Hippocampal formation (tissue), 2 donors: ENCODE data around the gene RMI2.

Source experiments
- DNase-seq, 2 donors: peaks; one replicate each; lab custom pipeline; 2025; lab: John Stamatoyannopoulos, UW

RMI2 gene

DNA sequence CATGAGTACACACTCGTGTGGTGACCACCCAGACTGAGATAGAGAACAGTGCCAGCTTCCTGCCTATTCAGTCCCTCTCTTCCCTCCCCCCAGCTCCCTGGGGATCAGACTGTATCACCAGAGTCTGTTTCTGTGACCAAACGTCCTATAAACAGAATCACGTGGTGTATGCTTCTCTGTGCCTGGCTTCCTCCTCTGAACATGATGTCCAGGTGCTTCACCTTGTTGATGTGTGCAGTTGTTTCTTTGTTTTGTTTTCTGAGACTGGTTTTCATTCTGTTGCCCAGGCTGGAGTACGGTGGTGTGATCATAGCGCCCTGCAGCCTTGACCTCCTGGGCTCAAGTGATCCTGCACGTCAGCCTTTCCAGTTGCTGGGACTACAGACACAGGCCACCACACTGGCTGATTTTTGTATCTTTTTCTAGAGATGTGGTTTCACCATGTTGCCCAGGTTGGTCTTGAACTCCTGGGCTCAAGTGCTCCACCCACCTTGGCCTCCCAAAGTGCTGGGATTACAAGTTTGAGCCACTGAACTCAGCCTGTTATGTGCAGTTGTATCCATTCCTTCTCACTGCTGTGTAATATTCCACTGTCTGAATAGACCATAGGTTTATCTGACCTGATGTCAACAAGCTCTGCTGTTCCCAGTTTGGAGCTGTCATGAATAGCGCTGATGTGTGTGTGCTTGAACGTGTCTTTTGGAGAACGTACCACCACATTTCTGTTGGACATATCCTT lies 35.2 kb upstream of the RMI2 start:
- DNase-seq = no peak

DNA sequence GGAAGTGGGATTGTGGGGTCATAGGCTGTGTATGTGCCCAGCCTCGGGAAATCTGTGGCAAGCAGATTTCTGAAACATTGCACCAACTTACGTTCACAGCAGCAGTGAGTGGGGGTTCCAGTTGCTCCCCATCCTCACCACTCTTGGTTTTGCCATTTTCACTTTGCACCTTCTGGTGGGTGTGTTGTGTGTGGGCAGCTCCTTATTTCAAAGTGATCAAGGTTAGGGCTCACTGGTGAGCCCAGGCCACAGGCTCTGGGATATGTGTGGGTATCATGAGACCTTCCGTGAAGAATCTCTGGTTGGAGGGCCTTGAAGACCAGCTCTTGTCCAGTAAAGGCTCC lies 34.7 kb upstream of the RMI2 start:
- no peak for DNase-seq

DNA sequence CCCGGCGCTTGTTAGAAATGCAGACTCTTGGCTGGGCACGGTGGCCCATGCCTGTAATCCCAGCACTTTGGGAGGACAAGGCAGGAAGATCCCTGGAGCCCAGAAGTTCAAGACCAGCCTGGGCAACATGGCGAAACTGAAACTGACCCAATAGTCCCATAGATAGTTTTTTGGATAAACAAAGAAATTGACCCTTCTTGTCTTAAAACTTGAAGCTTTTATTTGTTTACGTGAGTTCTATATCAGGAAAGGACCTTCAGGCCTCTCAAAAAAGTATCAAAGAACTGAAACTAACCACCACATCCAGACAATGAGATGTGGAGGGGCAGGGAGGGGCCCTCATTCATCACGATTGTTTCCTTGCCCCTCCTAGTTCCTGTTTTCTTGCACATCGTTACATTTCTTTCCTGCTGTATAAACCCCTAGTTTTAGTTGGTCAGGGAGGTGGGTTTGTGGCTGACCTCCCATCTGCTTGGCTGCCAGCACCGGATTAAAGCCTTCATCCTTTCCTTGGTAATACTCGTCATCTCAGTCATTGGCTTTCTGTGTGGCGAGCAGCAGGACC lies 34.2 kb upstream of the RMI2 start:
- no peak for DNase-seq

DNA sequence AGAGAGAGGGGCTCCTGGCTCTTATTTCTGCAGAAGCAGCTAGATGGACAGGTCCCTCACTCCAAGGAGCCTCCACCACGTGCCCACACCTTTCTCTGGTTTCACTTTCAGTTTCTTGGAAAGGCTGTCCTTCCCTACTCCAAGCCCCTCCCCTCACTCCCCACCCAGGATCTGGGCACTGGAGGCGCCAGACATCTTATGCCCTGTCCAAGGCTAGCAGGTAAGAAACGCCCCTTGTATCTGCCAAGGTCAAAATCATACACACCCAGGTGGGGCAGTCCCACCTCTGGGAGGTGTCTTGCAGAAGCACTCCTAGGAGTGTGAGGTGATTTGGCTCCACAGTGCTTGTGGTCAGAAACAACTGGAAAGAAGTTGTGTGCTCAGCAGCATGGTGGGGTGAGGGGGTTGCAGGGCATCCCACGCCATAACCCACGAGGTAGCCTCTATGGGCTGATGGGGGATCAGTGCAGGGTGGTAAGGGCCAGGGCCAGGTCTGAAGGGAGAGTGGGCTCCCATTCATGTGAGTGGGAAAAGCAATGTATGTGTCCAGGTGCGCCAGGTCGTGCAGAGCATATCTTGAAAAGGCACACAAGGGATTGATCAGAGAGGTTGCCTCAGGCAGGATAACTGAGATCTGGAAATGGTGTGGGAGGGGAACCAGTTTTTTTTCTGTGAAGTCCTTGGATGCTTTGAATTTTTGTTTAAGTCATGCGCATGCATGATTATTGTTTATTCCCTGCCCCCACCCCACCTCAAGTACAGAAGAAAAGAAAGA lies 32.4 kb upstream of the RMI2 start:
- DNase-seq = no peak

DNA sequence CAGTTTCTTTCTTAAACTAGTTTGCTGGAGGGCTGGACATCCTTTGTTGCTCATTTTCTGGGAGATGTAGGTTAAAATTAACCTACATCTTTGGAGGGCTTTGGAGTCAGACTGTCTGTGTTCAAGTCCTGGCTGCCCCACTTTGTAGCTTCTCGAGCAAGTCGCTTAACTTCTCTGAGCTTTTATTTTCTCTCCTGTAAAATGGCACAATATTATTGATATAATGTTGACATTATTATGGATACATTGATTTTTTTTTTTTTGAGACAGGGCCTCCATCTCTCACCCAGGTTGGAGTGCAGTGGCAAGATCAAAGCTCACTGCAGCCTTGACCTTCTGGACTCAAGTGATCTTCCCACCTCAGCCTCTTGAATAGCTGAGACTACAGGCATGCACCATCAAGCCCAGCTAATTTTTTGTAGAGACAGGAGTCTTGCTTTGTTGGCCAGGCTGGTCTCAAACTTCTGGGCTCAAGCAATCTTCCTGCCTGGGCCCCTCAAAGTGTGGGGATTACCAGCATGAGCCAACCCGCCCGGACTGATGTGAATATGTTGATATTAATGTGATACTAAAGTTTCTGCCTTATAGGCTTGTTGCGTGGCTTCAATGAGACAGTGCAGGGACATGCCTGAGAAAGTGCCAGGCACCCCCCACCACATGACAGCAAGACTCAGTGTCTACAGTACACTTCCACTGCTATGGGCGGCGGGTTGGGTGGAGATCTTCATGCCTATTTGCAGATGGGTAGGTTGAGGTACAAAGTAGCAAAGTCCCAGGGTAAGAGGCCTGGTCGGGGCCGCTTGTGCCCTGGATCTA lies 31.6 kb upstream of the RMI2 start:
- DNase-seq = no peak

DNA sequence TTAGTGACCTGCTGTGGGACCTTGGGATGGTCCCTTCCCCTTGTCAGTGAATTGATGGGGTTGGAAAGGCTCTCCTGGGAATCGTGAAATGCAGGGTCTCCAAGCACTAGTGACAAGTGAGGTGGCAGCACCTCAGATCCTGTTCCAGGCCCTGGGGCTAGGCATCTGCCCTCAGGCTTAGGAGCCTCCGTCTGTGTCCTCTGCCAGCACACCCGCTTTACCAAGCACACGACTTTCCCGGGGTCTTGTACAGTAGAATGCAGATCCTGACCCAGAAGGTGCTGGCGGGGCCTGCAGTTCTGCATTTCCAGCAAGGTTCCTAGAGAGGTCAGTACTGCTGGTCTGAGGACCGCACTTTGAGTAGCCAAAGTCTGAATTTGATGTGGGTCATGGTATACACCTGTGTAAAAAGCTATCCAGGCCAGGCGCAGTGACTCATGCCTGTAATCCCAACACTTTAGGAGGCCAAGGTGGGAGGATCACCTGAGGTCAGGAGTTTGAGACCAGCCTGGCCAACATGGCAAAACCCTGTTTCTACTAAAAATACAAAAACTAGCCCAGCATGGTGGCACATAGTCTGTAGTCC lies 30.9 kb upstream of the RMI2 start:
- no peak for DNase-seq

DNA sequence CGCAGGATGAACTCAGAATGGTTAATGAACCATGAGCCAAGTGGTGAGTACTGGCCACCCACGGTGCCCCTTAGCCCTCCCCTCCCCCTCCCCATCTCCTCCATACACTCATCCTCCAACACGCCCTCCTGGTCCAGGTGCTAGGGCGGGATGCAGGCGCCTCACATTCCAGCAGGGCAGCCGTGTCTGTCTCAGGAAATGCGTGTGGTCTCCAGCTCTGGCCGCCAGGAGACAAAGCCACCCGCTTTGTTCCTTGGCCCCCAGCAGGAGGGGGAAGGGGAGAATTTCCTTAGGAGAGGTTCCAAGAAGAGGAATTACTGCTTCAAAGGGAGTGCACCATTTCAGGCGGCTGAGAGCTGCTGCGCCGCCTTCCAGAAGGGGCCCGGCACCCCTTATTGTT lies 29.7 kb upstream of the RMI2 start:
- no peak for DNase-seq

DNA sequence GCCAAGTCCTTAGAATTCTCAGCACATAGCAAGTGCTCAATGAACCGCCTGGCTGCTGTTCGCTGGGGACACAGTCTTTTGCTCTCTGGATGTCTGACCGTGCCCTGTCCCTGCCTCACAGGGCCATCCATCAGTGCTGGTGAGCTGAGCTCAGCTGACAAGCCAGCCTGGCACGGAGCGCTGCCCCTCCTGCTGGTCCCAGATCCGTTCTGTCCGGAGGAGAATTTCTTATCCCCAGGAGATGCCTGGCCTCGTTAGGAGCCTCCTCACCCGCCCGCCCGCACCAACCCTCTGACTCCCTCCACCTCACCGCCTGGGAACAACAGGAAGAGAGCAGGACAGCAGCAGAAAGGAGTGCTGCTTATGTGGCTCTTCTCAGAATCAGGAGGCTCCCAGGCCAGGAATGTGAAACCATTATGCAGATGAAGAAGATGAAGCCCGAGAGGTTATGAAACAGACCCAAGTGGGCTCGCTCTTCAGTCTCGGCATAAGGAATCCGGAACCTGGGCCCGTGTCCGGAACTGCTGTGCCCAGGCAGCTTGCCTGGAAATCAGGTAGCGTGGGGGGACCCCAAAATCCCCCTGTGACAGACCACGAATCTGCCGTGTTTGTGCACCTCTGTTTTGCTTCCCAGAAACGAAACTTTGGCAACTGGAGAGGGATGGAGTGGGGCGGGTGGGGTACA lies 28.8 kb upstream of the RMI2 start:
- DNase-seq = no peak

DNA sequence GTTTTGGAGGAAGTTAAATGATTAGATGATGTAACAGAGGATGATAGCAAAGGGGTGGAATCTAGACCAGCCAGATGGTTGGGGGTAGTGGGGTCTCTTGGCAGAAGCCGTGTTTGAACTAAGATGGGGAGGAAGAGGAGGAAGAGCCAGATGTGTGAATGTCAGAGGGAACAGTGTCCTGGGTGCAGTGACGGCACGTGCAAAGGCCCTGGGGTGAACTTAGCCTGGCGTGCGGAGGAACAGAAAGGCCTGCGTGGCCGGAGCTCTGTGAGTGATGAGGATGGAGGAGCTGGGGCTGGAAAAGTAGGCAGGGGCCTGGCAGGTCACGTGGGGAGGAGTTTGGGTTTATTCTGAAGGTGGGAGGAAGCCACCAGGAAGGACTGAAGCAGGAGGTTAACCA lies 26.4 kb upstream of the RMI2 start:
- no peak for DNase-seq

DNA sequence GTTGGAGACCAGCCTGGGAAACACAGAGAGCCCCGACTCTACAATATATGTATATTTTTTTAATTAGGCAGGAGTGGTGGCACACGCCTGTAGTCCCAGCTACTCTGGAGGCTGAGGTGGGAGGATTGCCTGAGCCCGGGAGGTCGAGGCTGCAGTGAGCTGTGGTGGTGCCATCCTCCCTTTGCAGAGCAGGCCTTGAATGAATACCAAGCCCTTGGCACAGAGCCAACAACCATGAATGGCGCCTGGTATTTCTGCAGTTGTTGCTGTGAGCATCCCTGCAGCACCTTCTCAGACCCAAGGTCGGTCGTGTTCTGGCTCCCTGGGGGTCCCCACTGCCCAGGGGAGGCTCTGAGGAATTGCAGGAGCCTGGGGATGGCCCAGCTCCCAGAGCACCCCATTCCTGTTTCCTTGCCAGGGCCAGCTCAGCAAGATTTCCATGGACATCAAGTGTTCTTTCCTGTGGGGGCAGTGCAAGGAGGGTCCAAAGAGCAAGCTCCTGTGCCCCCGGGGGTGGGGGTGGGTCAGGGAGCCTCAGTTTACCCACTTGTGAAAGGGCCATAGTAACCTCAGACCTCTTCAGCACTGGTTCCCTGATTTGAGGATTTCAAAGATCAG lies 25.6 kb upstream of the RMI2 start:
- no peak for DNase-seq

DNA sequence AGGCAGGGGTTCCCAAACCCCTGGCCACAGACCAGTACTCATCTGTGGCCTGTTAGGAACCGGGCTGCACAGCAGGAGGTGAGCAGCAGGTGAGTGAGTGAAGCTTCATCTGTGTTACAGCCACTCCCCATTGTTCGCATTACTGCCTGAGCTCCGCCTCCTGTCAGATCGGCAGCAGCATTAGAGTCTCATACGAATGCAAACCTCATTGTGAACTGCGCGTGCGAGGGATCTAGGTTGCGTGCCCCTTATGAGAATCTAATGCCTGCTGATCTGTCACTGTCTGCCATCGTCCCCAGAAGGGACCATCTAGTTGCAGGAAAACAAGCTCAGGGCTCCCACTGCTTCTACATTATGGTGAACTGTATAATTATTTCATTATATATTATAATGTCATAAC lies 25.1 kb upstream of the RMI2 start:
- no peak for DNase-seq

DNA sequence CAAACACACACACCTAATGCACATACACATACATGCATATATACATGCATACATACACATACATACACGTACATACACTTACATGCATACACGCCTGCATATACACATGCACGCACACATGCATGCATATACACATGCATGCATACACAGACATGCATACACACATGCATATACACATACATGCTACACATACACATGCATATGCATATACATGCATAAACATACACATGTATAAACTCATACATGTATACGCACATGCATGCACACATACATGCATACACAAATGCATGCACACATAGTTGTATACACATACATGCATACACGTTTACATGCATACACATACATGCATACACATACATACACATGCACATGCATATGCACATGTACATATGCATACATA lies 23.6 kb upstream of the RMI2 start:
- no peak for DNase-seq

DNA sequence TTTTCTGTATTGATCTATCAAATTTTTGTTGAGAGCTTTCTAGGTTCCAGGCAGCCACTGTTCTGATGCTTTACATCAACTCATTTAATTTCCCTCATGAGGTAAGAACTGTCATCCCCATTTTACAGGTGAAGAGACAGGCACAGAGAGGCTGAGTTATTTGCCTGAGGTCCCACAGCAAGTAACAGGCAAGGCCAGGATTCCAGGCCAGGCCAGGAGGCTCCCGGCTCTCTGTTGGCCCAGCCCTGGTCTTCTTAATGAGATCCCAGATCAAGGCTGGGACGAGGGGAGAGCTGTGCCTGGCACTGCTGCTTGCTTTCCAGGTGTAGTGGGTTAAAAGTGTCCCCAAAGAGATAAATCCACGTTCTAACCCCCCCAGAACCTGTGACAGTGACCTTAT lies 22.4 kb upstream of the RMI2 start:
- no peak for DNase-seq

DNA sequence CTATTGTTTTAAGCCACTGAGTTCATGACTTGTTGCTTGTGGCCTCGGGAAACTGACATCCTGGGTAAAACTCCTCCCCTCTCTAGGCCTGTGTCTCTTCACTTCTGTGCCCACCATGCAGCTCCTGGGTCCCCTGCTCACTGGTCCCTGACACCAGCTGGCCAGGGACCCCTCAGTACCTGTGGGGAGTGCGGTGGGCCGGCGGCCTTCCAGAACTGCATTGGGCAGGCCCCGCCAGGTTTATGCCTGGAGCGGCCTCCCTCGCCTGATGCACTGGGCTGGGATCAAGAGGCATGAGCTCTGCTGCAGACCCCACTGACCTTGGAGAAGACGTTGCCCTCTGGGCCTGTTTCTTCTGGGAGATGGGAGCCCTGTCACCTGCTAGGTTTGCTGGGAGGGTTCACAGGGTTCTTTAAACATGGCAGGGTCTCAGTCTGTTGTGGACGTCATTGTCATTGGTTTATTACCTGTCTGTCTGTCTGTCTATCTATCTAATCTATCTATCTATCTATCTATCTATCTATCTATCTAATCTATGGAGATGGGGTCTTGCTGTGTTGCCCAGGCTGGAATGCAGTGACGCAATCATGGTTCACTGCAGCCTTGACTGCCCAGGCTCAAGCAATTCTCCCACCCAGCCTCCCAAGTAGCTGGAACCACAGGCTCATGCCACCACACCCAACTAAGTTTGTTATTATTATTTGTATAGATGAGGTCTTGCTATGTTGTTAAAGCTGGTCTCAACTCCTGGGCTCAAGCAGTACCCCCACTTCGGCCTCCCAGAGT lies 21.5 kb upstream of the RMI2 start:
- DNase-seq = no peak

DNA sequence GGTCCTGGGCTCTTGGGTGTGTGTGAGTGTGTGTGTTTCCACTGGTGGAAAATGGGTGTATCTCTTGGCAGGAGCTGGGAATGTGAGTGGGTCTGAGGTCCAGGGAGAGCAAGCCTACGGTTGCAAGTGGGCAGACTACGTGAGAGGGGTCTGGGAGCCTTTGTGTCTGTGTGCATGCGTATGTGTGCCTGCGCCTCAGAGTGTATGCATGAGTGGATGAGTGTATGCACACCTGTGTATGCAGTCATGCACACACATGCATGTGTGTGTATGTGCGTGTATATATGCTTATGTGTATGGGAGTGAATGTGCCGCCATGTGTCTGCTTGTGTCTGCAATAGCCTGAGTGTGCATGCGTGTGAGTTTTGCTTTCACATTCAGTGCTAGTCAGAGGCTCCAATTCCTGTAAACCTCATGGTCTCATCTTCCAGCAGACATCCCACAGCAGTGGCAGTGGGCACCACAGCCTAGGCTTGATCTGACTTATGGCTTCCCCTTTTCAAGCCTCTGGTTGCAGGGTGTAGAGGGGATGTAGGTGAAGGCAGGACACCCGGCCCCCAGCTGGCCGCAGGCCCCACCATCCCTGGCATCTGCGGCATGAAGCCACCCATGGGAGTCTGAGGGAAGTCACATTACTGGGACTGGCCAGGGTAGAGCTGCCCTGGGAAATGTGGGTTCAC lies 19.7 kb upstream of the RMI2 start:
- DNase-seq = no peak

DNA sequence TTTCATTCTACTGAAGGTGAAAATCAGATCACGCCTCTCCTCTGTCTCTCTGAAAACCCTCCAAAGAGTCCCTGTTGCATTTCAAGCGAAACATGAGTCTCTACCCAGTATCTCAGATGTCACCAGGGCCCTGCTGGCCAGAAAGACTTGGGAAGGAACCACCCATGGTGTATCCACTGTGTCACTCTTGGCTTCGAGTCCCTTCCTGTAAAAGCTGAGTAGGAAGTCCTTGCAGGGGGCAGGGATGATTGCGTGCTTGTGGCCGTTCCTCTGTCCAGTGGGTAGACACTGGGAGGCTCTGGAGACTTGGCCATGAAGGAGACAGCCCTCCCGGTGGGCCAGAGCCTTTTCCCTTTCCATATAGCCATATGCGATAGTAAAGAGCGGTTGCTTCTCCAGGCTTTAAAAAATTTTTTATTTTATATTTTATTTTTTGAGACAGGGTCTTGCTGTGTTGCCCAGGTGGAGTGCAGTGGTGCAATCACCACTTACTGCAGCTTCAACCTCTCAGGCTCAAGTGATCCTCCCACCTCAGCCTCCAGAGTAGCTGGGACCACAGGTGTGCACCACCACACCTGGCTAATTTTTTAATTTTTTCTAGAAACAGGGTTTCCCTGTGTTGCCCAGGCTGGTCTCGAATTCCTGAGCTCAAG lies 19.0 kb upstream of the RMI2 start:
- no peak for DNase-seq

DNA sequence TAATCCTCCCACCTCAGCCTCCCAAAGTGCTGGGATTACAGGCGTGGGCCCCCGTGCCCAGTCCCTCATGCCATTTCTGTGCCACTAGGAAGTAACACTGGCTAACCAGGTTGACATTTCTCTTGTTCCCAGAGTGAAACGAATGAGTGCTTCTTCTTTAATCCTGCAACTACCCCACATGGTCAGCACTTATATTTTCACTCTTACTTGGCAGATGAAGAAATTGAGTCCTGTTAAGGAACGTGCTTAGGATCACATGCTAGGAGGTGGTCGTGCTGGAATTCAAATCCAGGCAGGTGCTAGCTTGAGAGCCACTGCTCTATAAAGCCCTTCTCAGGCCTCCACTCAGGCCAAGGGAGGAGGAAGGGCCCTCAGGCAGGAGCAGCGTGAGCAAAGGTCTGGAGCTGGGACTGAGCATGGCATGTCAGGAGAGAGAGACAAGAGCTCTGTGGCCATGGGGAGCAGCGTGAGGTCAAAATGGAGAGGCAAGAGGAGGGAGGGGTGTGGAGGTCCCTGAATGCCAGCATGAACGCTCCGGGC lies 18.5 kb upstream of the RMI2 start:
- DNase-seq = no peak

DNA sequence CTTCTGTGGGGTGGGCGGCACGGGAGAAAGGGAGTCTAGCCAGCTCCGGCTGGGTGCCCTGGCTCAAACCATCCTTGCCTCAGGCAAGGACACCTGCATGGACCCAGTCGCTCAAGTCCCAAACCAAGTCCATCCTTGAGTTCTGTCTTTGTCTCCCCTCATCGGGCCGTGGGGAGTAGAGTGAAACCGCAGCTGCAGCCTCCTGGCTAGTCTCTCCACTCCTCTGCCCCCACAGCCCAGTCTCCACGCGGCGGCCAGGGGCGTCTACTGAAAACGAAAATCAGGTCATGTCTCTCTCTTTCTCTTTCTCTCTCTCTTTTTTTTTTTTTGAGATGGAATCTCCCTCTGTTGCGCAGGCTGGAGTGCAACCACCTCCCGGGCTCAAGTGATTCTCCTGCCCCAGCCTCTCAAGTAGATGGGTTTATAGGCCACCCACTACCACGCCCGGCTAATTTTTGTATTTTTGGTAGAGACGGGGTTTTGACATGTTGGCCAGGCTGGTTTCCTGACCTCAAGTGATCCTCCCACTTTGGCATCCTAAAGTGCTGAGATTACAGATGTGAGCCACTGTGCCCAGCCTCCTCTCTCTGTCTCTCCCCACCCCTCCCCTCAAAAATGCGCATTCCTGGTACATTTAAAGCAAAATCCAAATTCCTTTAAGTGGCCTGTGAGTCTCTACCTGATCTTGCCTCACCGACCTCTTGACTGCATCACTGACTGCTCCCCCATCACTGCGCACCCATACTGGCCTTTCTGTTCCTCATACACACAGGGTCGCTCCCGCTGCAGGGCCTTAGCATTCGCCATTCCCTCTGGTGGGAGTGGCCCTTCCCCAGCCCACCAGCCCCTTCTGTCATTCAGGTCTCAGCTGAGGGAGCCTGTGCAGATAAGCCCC lies 17.7 kb upstream of the RMI2 start:
- no peak for DNase-seq
